NCI-H2227 (cell line): ENCODE measurements around the gene FATE1.

Source experiments
- DNase-seq: peaks from one replicate; lab custom pipeline; 2025; ENCODE audit not compliant: unreplicated experiment; lab: John Stamatoyannopoulos, UW

FATE1 gene

GRCh38 chrX:151703487-151703886 lies 12.3 kb upstream of the FATE1 start:
- DNase-seq = no peak

DNA sequence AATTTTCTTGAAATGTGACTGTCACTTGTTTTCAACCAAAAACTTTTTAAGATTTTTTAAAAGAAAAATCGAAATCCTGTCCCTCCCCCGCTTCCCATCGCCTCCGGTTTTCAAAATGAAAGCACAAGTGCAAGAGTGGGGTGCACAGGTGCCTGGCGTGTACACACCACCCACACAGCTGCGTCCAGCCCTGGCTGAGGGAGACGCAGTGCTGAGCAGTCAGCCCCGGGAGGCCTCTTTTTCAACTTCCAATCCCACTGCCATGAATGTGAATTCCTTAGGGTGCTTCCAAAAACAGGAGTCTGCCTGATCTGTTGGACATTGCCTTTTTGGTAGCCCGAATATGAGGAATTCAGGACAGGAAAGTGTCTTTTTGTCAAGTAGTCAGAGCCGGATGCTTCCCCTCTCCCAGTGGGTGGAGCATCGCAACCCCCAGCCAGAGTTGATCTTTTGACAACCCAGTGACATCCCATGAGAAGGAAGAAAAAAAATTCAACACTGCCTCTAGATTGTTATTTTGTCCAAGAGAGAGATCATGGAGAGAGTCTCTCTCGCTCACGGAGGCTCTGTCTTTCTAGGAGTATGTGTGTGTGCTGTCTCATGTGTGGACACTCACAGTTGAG lies 11.7 kb upstream of the FATE1 start:
- no peak for DNase-seq

DNA sequence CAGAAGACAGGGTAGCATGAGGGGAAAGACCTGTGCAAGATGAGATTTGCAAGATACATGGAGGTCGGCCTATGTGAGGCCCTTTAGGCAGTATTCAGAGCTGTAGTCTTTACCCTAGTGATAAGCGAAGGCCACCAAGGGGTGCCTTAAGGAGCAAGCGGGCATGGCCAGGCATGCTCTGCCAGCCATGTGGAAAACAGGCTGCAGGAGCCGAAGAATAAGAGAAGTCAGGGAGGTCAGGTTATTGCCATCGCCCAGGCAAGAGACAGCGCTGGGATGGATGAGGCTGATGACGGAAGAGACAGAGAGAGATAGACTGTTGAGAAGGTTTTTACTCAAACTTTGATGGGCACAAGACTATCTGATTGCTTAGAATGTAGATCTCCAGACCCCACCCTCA lies 7.0 kb upstream of the FATE1 start:
- no peak for DNase-seq

GRCh38 chrX:151710457-151710856 lies 5.4 kb upstream of the FATE1 start:
- no peak for DNase-seq

- no peak for DNase-seq
Observed at GRCh38 chrX:151711154-151711553, 4.7 kb upstream of the FATE1 start.

- DNase-seq = no peak
Observed at GRCh38 chrX:151711787-151712186, 4.0 kb upstream of the FATE1 start.

DNA sequence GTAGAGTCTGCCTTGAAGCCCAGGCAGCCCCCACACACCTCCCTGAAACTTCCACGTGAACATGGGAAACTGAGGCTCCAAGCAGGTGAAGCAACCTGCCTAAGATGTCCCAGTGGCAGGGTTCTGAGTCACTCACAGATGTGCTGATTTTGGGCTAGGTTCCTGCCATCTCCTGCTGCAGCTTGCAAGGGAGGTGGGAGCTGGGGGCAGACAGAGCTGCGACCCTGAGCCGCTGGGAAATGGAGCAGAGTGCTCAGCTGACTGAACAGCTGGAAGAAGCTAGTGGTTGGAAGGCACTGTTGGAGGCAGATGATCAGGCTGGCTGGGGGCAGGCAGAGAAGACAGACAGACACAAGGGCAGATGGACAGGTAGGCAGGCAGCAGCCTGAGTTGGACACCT lies 3.6 kb upstream of the FATE1 start:
- DNase-seq = no peak

GRCh38 chrX:151713849-151714248 lies 2.0 kb upstream of the FATE1 start:
- DNase-seq = peak; percentile 12

DNA sequence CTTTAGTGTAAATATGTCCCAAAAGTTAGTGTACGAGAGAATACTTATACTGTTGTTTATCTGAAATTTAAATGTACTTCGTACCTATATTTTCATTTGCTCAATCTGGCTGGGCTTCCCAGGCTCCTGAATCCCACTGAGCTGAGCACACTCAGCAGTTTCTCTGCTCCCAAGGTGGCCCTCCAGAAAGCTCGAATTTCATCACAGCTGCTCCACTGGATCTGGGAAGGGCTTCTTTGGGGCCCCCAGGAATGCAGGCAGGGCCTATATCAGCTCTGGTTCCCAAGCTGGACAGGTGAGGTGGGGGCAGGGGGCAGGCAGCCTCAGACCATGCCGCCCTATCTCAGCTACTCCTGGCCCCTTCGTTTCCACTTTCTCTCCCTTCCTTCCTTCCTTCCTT lies 1.5 kb upstream of the FATE1 start:
- DNase-seq = no peak

- DNase-seq = no peak
Observed at GRCh38 chrX:151722241-151722846, 6.5 kb downstream of the FATE1 start.

DNA sequence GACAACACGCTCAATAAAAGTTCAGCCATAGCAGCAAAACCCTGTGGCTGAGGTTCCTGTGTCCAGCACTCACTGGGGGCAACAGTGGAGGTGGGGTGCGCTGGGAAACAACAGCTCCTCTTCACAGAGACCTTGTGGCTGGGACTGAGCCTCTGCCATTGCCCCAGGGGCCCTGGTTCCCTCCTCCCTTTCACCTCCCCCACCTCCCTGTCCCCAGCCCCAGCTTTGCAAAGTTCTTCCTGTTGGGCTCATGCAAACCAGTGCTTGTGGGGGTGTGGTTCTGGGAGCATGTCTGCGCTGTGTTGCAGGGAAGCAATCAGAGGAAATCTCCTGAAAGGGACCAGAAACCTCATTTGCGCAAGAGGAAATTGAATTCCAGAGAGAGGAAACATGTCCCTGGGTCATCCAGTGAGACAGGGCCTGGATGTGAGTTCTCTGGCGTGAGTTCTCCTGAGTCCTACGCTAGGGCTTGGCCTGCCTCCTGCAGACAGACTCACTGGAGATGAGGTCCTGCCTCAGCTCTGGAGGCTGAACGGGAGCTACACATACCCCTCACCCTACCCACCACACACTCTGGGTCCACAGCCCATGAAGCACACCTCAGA lies 7.4 kb downstream of the FATE1 start:
- DNase-seq = no peak

DNA sequence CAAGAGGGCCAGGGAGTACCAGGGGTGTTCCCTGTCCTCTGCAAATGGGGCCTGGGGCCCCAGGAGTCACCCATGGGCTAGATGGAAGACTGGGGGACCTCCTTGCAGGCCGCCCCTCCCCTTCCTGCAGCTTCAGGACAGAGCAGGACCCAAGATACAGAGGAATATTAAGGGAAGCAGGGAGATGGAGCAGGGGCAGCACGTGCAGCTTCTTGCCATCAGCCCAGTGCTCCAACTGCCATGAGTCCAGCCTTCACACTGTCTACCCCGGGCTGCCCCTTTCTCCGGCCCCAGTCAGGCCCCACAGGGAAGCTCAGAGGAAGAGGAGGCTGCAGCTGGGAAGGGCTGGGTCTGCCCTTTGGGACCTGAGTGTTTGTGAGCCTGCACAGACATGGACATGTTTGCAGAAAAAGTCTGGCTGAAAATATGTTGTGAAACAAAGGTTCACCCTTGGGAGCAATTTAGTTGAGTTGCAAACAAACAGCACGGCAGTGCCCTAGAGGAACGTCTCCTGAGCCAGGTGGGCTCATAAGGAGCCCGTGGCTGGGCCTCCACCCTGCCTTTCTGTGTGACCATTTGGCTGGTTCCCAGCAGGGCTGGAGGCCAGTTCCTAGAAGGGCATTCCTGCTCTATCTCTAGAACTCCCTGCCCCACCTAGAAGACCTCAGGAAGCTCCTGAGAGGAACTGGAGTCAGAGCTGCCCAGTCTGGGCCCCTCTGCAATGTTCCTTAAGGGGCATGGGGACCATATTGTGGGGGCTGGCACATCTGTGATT lies 8.9 kb downstream of the FATE1 start:
- DNase-seq = no peak

DNA sequence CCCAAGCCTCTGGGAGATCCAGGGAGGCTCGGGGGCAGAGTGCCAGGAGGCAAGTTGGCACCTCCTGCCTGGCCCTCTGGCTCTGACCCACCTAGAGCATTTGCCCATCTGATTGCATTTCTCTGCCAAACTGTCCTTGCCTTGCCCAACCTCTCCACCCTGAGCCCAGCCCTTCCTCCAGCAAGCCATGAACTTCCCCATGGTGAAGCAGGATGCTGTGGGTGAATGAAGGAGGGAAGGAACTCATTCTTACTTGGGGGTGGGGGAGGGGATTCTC lies 9.4 kb downstream of the FATE1 start:
- DNase-seq = no peak

DNA sequence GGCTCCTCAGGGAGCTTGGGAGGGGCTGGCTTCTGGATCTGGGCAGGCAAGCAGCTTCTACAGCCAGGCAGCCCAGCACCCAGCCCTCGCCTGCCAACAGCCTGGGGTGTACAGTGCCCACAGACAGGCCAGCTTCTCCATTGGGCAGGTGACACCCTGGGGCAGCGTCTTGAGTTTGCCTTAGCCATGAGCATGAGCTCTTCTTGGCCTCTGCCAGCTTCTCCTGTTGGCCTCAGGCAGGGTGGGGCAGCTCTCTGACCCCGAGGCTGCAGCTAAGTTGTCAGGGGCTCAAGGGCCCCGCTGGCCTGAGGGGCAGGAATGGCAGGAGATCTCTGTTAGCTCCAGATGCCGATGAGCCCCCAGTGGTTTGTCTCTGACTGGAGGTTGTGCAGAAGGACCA lies 10.9 kb downstream of the FATE1 start:
- no peak for DNase-seq

- DNase-seq = no peak
Observed at GRCh38 chrX:151727346-151727745, 11.5 kb downstream of the FATE1 start.

DNA sequence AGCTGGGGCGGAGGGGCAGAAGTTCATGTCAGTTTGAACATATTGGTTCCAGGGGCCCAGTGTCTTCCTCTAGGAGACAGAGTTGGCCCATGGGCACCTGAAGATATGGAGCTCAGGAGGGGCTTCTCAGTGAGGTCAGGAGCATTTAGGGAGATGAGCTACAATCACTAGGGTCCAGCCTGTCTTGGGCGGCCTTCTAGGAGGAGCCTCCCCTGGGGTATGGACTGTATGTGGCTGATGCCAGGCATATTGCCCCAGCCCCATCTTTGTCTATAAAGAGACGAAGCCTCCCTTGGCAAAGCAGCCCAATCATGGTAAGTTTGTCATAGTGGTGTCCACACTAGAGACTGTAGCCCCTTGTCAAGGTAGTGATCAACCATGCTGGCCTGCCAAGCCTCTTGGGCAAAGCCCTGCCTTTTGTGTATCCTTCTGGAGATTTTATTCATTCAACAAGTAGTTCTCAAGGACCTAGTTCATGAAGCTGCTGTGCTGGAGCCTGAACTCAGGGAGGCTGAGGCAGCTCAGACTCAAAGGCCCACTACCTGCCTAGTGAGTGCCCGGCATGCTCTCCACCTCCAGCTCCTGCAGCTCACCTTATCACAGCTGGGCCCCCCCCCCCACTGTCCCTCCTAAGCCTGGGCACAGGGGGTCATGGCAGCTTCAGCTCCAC lies 13.4 kb downstream of the FATE1 start:
- DNase-seq = no peak

DNA sequence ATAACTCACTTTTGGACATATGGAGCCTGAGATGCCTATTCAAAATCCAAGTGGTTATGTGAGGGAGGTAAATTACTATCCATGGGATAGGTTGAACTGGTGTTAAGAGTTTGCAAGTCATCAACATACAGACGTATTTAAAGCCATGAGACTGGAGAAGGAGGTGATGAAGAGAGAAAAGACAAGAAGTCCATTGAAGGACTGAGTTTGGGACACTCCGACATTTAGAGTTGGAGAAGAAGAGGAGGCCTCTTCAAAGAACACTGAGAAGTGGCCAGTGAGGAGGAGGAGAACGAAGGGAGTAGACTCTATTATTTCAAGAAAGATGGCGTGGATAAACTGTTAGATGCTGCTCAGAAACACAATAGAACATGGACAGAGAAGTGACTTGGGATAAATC lies 18.6 kb downstream of the FATE1 start, which contains the start of gene CNGA2:
Gene CNGA2 (plus strand): TSS at position 301 of the 400 bp plus-strand sequence. CDS start 3,738 bp downstream, outside the sequence.
- DNase-seq = no peak

DNA sequence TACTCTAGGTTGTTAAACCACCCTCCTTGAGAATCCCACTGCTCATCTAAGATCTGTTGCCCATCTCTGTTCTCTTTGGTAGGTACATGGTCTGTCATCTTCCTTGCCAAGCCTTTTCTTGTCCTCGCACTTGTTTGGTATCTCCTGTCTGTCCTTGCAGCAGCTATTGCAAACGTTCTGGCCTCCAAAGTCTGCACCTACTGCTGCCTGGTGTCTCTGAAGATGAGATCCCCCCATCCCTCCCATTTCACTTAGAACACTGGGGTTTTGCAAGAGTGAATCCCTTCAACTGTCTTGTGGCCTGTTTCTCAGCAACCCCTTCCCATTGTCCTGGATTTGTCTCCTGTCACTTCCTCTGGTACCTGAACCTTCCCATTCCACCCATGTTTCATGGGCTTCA lies 19.4 kb downstream of the FATE1 start:
- DNase-seq = no peak

- DNase-seq = no peak
Observed at GRCh38 chrX:151736685-151737084, 20.9 kb downstream of the FATE1 start.

DNA sequence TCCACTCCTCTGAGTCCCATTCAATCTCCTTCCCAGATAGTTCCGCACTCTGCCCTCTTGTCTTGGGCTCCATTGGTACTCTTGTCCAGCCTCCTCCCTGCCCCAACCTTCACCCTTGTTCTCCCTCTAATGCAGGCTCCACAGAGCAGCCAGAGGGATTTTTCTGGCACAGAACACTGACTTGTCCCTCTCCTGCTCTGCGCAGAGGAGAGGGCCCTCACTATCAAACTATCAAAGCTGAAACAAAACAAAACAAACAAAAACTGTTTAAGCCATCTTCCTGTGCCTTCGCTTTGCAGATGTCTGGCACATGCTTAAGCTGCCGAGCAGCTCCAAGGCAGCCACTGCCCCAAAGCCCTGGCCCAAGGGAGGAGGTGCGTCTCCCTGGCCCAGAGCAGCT lies 21.7 kb downstream of the FATE1 start:
- DNase-seq = no peak

GRCh38 chrX:151738751-151739150 lies 22.9 kb downstream of the FATE1 start:
- DNase-seq = no peak

DNA sequence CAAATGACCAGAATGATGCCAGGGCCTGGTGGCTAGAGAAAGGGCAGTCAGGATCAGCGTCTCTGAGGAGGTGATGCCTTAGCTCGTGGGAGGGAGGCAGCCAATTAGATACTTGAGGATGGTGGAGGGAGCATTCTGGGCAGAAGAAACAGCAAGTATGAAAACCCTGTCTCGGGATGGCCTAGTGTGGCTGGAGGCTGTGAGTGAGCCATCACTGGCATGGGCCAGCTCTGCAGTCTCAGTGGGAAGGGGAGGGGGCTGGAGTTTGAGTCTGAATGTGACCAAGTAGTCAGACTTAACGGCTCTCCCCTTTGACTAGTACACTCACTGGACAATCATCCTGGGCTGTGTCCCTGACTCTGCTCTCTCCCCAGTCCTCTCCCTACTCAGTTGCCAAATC lies 25.8 kb downstream of the FATE1 start:
- DNase-seq = no peak
